ENCODE data around the gene PRKAR1B. TPM values are rescaled to one million over a fixed set of nuclear protein-coding genes. Genes with fewer than 3 reads are reported as not detected.
A peak's percentile ranks its signal among the peaks of the same experiment; 100 is the strongest.

The PRKAR1B gene
- total and polyA plus RNA-seq, 8 donors, result 16.3 to 43.5 (median 37.6) TPM

- DNase-seq, result no peak
- Histone ChIP-seq H3K9me3 (no peaks in the 10 kb centered on the region), H3K27me3 (peaks cover 31 to 85% of the 10 kb centered on the region in 2 donors), H3K27ac (peak within 1 kb of the TSS; percentile 70 to 78), H3K4me3 (peak within 1 kb of the TSS; percentile 55 to 64), H3K36me3 (no peaks in the 10 kb centered on the region), H3K4me1 (peaks cover 14 to 57% of the 10 kb centered on the region in 2 donors)
- intact Hi-C loops (cut with DNase I), result no loop called here
- TF ChIP-seq CTCF (IDR thresholded peaks at IDR 0.05), result peak; percentile 14 to 45
- ATAC-seq, result peak; percentile 14
Measured at GRCh38 chr7:519484-520390, 207.3 kb downstream of the PRKAR1B start, which contains the start of gene PDGFA. PDGFA (minus strand) TSS chr7:519846; CDS start chr7:519001, 845 bp downstream.

- intact Hi-C loops (cut with DNase I), result no loop called here
- TF ChIP-seq CTCF (IDR thresholded peaks at IDR 0.05), result peak in 1 of 2 donors; percentile 13
- Histone ChIP-seq H3K27me3 (peaks cover 31 to 88% of the 10 kb centered on the region in 2 donors), H3K4me1 (peaks cover 14 to 57% of the 10 kb centered on the region in 2 donors), H3K27ac (peak overlapping the region; percentile 69 to 78), H3K9me3 (no peaks in the 10 kb centered on the region), H3K36me3 (no peaks in the 10 kb centered on the region), H3K4me3 (peak overlapping the region; percentile 55 to 64)
- ATAC-seq (peak; percentile 69), DNase-seq (peak; percentile 65 to 91 (median 84))
Measured at GRCh38 chr7:518630-519483, 208.2 kb downstream of the PRKAR1B start.

GRCh38 chr7:517774-518629, 209.1 kb downstream of the PRKAR1B start:
- H3K9me3 ChIP-seq, result no peaks in the 10 kb centered on the region
- peaks cover 19 to 65% of the 10 kb centered on the region in 2 donors for H3K4me1 ChIP-seq
- DNase-seq, result peak in 2 of 4 donors; percentile 55 to 86
- no peak for TF ChIP-seq CTCF (IDR thresholded peaks at IDR 0.05)
- intact Hi-C loops (cut with DNase I), result no loop called here
- H3K27me3 ChIP-seq, result peaks cover 30 to 79% of the 10 kb centered on the region in 2 donors
- ATAC-seq, result peak; percentile 42
- no peaks in the 10 kb centered on the region for H3K36me3 ChIP-seq
- peak overlapping the region; percentile 55 to 64 for H3K4me3 ChIP-seq
- peak overlapping the region; percentile 69 to 78 for H3K27ac ChIP-seq

GRCh38 chr7:516606-517456, 210.2 kb downstream of the PRKAR1B start:
- Histone ChIP-seq H3K27me3 (peaks cover 18 to 68% of the 10 kb centered on the region in 2 donors), H3K4me1 (peaks cover 12 to 59% of the 10 kb centered on the region in 2 donors), H3K4me3 (peak overlapping the region; percentile 38 to 55), H3K36me3 (peaks cover 0 to 9% of the 10 kb centered on the region in 2 donors), H3K9me3 (no peaks in the 10 kb centered on the region), H3K27ac (peak overlapping the region; percentile 69 to 78)
- intact Hi-C loops (cut with DNase I), result no loop called here
- no peak for TF ChIP-seq CTCF (IDR thresholded peaks at IDR 0.05)
- ATAC-seq (no peak), DNase-seq (peak in 1 of 4 donors; percentile 54)
